ENCODE results near the gene PPA1.
"Not testable (repeated sequence)": the region's sequence is repeated elsewhere in the genome, so short reads cannot be mapped to it uniquely, and the experiment has no call there.

Gene PPA1

GRCh38 chr10:70234668-70235447 is 1.6 kb upstream of the PPA1 start:
- Histone ChIP-seq H3K9me3 (ENCODE audit: control insufficient read depth in 1 of 2, low read length in 2 of 2) (no peaks in the 10 kb centered on the region), H3K4me3 (ENCODE audit: low read depth in 1 of 2, low read length in 2 of 2) (no peak overlapping the region), H3K36me3 (ENCODE audit: control insufficient read depth in 1 of 2, insufficient read depth in 2 of 2, low read length in 2 of 2) (peaks cover 0 to 2% of the 10 kb centered on the region in 2 donors), H3K9ac (ENCODE audit: low read depth in 1 of 2, low read length in 2 of 2) (no peak overlapping the region), H3K27ac (ENCODE audit: low read depth, low read length) (no peak overlapping the region), H3K4me1 (ENCODE audit: control insufficient read depth in 1 of 2, insufficient read depth in 2 of 2, low read length in 2 of 2) (peaks cover 10 to 15% of the 10 kb centered on the region in 2 donors), H3K27me3 (ENCODE audit: control insufficient read depth in 1 of 2, insufficient read depth in 2 of 2, low read length in 2 of 2) (no peaks in the 10 kb centered on the region)

GRCh38 chr10:70233939-70234300 is 691 bp upstream of the PPA1 start:
- peaks cover 10 to 15% of the 10 kb centered on the region in 2 donors for H3K4me1 ChIP-seq (ENCODE audit: control insufficient read depth in 1 of 2, insufficient read depth in 2 of 2, low read length in 2 of 2)
- peaks cover 0 to 6% of the 10 kb centered on the region in 2 donors for H3K36me3 ChIP-seq (ENCODE audit: control insufficient read depth in 1 of 2, insufficient read depth in 2 of 2, low read length in 2 of 2)
- no peak overlapping the region for H3K27ac ChIP-seq (ENCODE audit: low read depth, low read length)
- H3K4me3 ChIP-seq (ENCODE audit: low read depth in 1 of 2, low read length in 2 of 2), result peak overlapping the region; percentile 84 to 87
- no peaks in the 10 kb centered on the region for H3K27me3 ChIP-seq (ENCODE audit: control insufficient read depth in 1 of 2, insufficient read depth in 2 of 2, low read length in 2 of 2)
- peak overlapping the region; percentile 74 to 98 for H3K9ac ChIP-seq (ENCODE audit: low read depth in 1 of 2, low read length in 2 of 2)
- no peaks in the 10 kb centered on the region for H3K9me3 ChIP-seq (ENCODE audit: control insufficient read depth in 1 of 2, low read length in 2 of 2)

GRCh38 chr10:70232859-70233108 is 445 bp downstream of the PPA1 start:
- no peaks in the 10 kb centered on the region for H3K27me3 ChIP-seq (ENCODE audit: control insufficient read depth in 1 of 2, insufficient read depth in 2 of 2, low read length in 2 of 2)
- H3K9me3 ChIP-seq (ENCODE audit: control insufficient read depth in 1 of 2, low read length in 2 of 2), result no peaks in the 10 kb centered on the region
- peak overlapping the region; percentile 88 to 98 for H3K9ac ChIP-seq (ENCODE audit: low read depth in 1 of 2, low read length in 2 of 2)
- H3K36me3 ChIP-seq (ENCODE audit: control insufficient read depth in 1 of 2, insufficient read depth in 2 of 2, low read length in 2 of 2), result peaks cover 0 to 10% of the 10 kb centered on the region in 2 donors
- peak overlapping the region; percentile 91 for H3K27ac ChIP-seq (ENCODE audit: low read depth, low read length)
- H3K4me3 ChIP-seq (ENCODE audit: low read depth in 1 of 2, low read length in 2 of 2), result peak overlapping the region; percentile 84
- H3K4me1 ChIP-seq (ENCODE audit: control insufficient read depth in 1 of 2, insufficient read depth in 2 of 2, low read length in 2 of 2), result peaks cover 19 to 25% of the 10 kb centered on the region in 2 donors

GRCh38 chr10:70232155-70232858 is 922 bp downstream of the PPA1 start:
- Histone ChIP-seq H3K27me3 (ENCODE audit: control insufficient read depth in 1 of 2, insufficient read depth in 2 of 2, low read length in 2 of 2) (no peaks in the 10 kb centered on the region), H3K27ac (ENCODE audit: low read depth, low read length) (peak overlapping the region; percentile 91), H3K4me3 (ENCODE audit: low read depth in 1 of 2, low read length in 2 of 2) (peak overlapping the region; percentile 84), H3K4me1 (ENCODE audit: control insufficient read depth in 1 of 2, insufficient read depth in 2 of 2, low read length in 2 of 2) (peaks cover 22 to 25% of the 10 kb centered on the region in 2 donors), H3K9me3 (ENCODE audit: control insufficient read depth in 1 of 2, low read length in 2 of 2) (no peaks in the 10 kb centered on the region), H3K9ac (ENCODE audit: low read depth in 1 of 2, low read length in 2 of 2) (peak overlapping the region; percentile 88 to 98), H3K36me3 (ENCODE audit: control insufficient read depth in 1 of 2, insufficient read depth in 2 of 2, low read length in 2 of 2) (peaks cover 0 to 10% of the 10 kb centered on the region in 2 donors)

GRCh38 chr10:70228491-70228890 is 4.7 kb downstream of the PPA1 start:
- Histone ChIP-seq H3K4me3 (ENCODE audit: low read depth in 1 of 2, low read length in 2 of 2) (no peak overlapping the region), H3K36me3 (ENCODE audit: control insufficient read depth in 1 of 2, insufficient read depth in 2 of 2, low read length in 2 of 2) (peaks cover 0 to 10% of the 10 kb centered on the region in 2 donors), H3K27me3 (ENCODE audit: control insufficient read depth in 1 of 2, insufficient read depth in 2 of 2, low read length in 2 of 2) (no peaks in the 10 kb centered on the region), H3K27ac (ENCODE audit: low read depth, low read length) (peak overlapping the region; percentile 59), H3K9me3 (ENCODE audit: control insufficient read depth in 1 of 2, low read length in 2 of 2) (no peaks in the 10 kb centered on the region), H3K9ac (ENCODE audit: low read depth in 1 of 2, low read length in 2 of 2) (no peak overlapping the region), H3K4me1 (ENCODE audit: control insufficient read depth in 1 of 2, insufficient read depth in 2 of 2, low read length in 2 of 2) (peaks cover 21 to 30% of the 10 kb centered on the region in 2 donors)

- no peak overlapping the region for H3K4me3 ChIP-seq (ENCODE audit: low read depth in 1 of 2, low read length in 2 of 2)
- H3K27ac ChIP-seq (ENCODE audit: low read depth, low read length), result peak overlapping the region; percentile 59
- H3K4me1 ChIP-seq (ENCODE audit: control insufficient read depth in 1 of 2, insufficient read depth in 2 of 2, low read length in 2 of 2), result peaks cover 21 to 30% of the 10 kb centered on the region in 2 donors
- no peaks in the 10 kb centered on the region for H3K9me3 ChIP-seq (ENCODE audit: control insufficient read depth in 1 of 2, low read length in 2 of 2)
- no peaks in the 10 kb centered on the region for H3K27me3 ChIP-seq (ENCODE audit: control insufficient read depth in 1 of 2, insufficient read depth in 2 of 2, low read length in 2 of 2)
- H3K9ac ChIP-seq (ENCODE audit: low read depth in 1 of 2, low read length in 2 of 2), result no peak overlapping the region
- peaks cover 0 to 10% of the 10 kb centered on the region in 2 donors for H3K36me3 ChIP-seq (ENCODE audit: control insufficient read depth in 1 of 2, insufficient read depth in 2 of 2, low read length in 2 of 2)
These were observed 5.5 kb downstream of the PPA1 start for GRCh38 chr10:70227548-70228320.

GRCh38 chr10:70223728-70224127 is 9.5 kb downstream of the PPA1 start:
- no peaks in the 10 kb centered on the region for H3K9me3 ChIP-seq (ENCODE audit: control insufficient read depth in 1 of 2, low read length in 2 of 2)
- H3K9ac ChIP-seq (ENCODE audit: low read depth in 1 of 2, low read length in 2 of 2), result no peak overlapping the region
- H3K27me3 ChIP-seq (ENCODE audit: control insufficient read depth in 1 of 2, insufficient read depth in 2 of 2, low read length in 2 of 2), result no peaks in the 10 kb centered on the region
- peaks cover 13 to 20% of the 10 kb centered on the region in 2 donors for H3K4me1 ChIP-seq (ENCODE audit: control insufficient read depth in 1 of 2, insufficient read depth in 2 of 2, low read length in 2 of 2)
- no peak overlapping the region for H3K4me3 ChIP-seq (ENCODE audit: low read depth in 1 of 2, low read length in 2 of 2)
- no peak overlapping the region for H3K27ac ChIP-seq (ENCODE audit: low read depth, low read length)
- H3K36me3 ChIP-seq (ENCODE audit: control insufficient read depth in 1 of 2, insufficient read depth in 2 of 2, low read length in 2 of 2), result peaks cover 0 to 2% of the 10 kb centered on the region in 2 donors

GRCh38 chr10:70222811-70223447 is 10.3 kb downstream of the PPA1 start:
- not testable (repeated sequence) for H3K9me3 ChIP-seq (ENCODE audit: control insufficient read depth in 1 of 2, low read length in 2 of 2); H3K27me3 ChIP-seq (ENCODE audit: control insufficient read depth in 1 of 2, insufficient read depth in 2 of 2, low read length in 2 of 2); H3K9ac ChIP-seq (ENCODE audit: low read depth in 1 of 2, low read length in 2 of 2); H3K27ac ChIP-seq (ENCODE audit: low read depth, low read length); H3K36me3 ChIP-seq (ENCODE audit: control insufficient read depth in 1 of 2, insufficient read depth in 2 of 2, low read length in 2 of 2); H3K4me3 ChIP-seq (ENCODE audit: low read depth in 1 of 2, low read length in 2 of 2)
- H3K4me1 ChIP-seq (ENCODE audit: control insufficient read depth in 1 of 2, insufficient read depth in 2 of 2, low read length in 2 of 2), result peaks cover 5 to 12% of the 10 kb centered on the region in 2 donors

- no peak overlapping the region for H3K27ac ChIP-seq (ENCODE audit: low read depth, low read length)
- H3K4me3 ChIP-seq (ENCODE audit: low read depth in 1 of 2, low read length in 2 of 2), result no peak overlapping the region
- peaks cover 0 to 4% of the 10 kb centered on the region in 2 donors for H3K36me3 ChIP-seq (ENCODE audit: control insufficient read depth in 1 of 2, insufficient read depth in 2 of 2, low read length in 2 of 2)
- H3K9ac ChIP-seq (ENCODE audit: low read depth in 1 of 2, low read length in 2 of 2), result no peak overlapping the region
- H3K9me3 ChIP-seq (ENCODE audit: control insufficient read depth in 1 of 2, low read length in 2 of 2), result no peaks in the 10 kb centered on the region
- peaks cover 5 to 9% of the 10 kb centered on the region in 2 donors for H3K4me1 ChIP-seq (ENCODE audit: control insufficient read depth in 1 of 2, insufficient read depth in 2 of 2, low read length in 2 of 2)
- H3K27me3 ChIP-seq (ENCODE audit: control insufficient read depth in 1 of 2, insufficient read depth in 2 of 2, low read length in 2 of 2), result no peaks in the 10 kb centered on the region
These were observed 10.9 kb downstream of the PPA1 start for GRCh38 chr10:70222340-70222794.
